Peyer's patch (tissue), 4 donors: ENCODE results near the gene SLC28A1. TPM values are rescaled to one million over a fixed set of nuclear protein-coding genes. Genes with fewer than 3 reads are reported as not detected.

ENCODE experiments used
- DNase-seq, 3 donors: peaks; one replicate each; pipeline ENCODE4 v3.0.0-alpha.2; 2017 to 2019
- H3K27ac ChIP-seq, 4 donors: fragments of 200-600 bp; sonication (generic); one replicate each; pipeline ENCODE4 v1.5.1; 2016 to 2019
- H3K27me3 ChIP-seq, 2 donors: fragments of 200-600 bp; sonication (generic); one replicate each; pipeline ENCODE4 v1.5.1; 2019
- H3K36me3 ChIP-seq, 3 donors: fragments of 200-600 bp; sonication (generic); one replicate each; pipeline ENCODE4 v1.5.1; 2016 to 2019
- H3K4me1 ChIP-seq, 4 donors: fragments of 200-600 bp; sonication (generic); one replicate each; pipeline ENCODE4 v1.5.1; 2016 to 2019
- H3K4me3 ChIP-seq, 4 donors: fragments of 200-600 bp; sonication (generic); 1 replicate in 3 of 4; 2 replicates in 1 of 4; pipeline ENCODE4 v1.5.1; 2016 to 2019; ENCODE audit warnings: mild to moderate bottlenecking in 1 of 4
- H3K9me3 ChIP-seq, 4 donors: fragments of 200-600 bp; sonication (generic); one replicate each; pipeline ENCODE4 v1.5.1; 2016 to 2019; ENCODE audit warnings: mild to moderate bottlenecking in 1 of 4
- POLR2A ChIP-seq, 2 donors: fragments of 450-650 bp; IDR thresholded peaks; one replicate each; pipeline ENCODE4 v1.5.1; 2017; ENCODE audit warnings: antibody characterized with exemption in 2 of 2, mild to moderate bottlenecking in 2 of 2, moderate library complexity in 2 of 2
- total RNA-seq, 4 donors: library from RNA; depleted of rRNA; stranded (reverse); fragments of >200 nt; gene quantifications; one replicate each; pipeline ENCODE4 v1.1.0, GENCODE V29; 2016
- TF ChIP-seq, protein P1 (sequence below), 6 experiments: fragments of 450-650 bp in 4 of 6; fragments of 200-600 bp in 2 of 6; sonication (generic) in 1 of 6; IDR thresholded peaks; one replicate each; pipeline ENCODE4 v1.5.1; 2017 to 2019; ENCODE audit warnings: antibody characterized with exemption in 6 of 6, mild to moderate bottlenecking in 3 of 6, moderate library complexity in 1 of 6

Gene SLC28A1
- total RNA-seq, 4 donors from 2014 or later: 4.1 to 111 (median 64.3) TPM

DNA sequence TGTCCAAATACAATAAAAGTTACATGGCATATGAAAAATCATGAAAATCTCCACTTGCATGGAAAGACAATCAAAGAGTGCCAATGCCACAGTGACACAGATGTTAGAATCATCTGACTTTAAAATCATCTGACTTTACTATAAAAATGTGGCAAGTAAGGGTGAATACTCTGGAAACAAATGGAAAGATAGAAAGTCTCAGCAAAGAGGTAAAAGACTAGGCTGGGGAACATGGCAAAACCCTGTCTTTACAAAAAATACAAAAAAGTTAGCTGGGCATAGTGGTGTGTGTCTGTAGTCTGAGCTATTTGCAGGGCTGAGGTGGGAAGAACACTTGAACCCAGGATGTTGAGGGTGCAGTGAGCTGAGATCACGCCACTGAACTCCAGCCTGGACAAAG, 38.2 kb upstream of the SLC28A1 start:
- Histone ChIP-seq H3K9me3 (peaks cover 0 to 6% (median 0%) of the 10 kb centered on the region in 4 donors), H3K4me1 (no peaks in the 10 kb centered on the region), H3K36me3 (no peaks in the 10 kb centered on the region), H3K27me3 (no peaks in the 10 kb centered on the region), H3K4me3 (no peak overlapping the region), H3K27ac (no peak overlapping the region)
- DNase-seq: no peak
- no peak for TF ChIP-seq POLR2A (IDR thresholded peaks at IDR 0.05)
- TF ChIP-seq, protein P1, sequence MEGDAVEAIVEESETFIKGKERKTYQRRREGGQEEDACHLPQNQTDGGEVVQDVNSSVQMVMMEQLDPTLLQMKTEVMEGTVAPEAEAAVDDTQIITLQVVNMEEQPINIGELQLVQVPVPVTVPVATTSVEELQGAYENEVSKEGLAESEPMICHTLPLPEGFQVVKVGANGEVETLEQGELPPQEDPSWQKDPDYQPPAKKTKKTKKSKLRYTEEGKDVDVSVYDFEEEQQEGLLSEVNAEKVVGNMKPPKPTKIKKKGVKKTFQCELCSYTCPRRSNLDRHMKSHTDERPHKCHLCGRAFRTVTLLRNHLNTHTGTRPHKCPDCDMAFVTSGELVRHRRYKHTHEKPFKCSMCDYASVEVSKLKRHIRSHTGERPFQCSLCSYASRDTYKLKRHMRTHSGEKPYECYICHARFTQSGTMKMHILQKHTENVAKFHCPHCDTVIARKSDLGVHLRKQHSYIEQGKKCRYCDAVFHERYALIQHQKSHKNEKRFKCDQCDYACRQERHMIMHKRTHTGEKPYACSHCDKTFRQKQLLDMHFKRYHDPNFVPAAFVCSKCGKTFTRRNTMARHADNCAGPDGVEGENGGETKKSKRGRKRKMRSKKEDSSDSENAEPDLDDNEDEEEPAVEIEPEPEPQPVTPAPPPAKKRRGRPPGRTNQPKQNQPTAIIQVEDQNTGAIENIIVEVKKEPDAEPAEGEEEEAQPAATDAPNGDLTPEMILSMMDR (IDR thresholded peaks at IDR 0.05): no peak

DNA sequence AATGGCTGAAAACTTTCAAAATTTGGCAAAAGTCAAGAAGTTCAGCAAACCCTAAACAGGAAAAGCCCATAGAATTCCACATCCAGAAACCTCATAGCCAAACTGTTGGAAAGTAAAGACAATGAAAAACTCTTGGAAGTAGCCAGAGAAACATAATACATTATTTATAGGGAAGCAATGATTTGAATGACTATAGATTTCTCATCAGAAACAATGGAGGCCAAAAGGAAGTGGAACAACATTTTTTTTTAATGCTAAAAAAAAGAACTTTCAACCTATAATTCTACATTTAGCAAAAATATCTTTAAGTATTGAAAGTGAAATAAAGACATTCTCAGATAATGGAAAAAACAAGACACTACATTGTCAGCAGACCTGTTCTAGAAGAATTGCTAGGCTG, 37.1 kb upstream of the SLC28A1 start:
- Histone ChIP-seq H3K36me3 (no peaks in the 10 kb centered on the region), H3K27me3 (no peaks in the 10 kb centered on the region), H3K9me3 (peaks cover 0 to 6% (median 0%) of the 10 kb centered on the region in 4 donors), H3K27ac (no peak overlapping the region), H3K4me1 (no peaks in the 10 kb centered on the region), H3K4me3 (no peak overlapping the region)
- DNase-seq: no peak
- TF ChIP-seq, protein P1 (IDR thresholded peaks at IDR 0.05): no peak
- no peak for TF ChIP-seq POLR2A (IDR thresholded peaks at IDR 0.05)

DNA sequence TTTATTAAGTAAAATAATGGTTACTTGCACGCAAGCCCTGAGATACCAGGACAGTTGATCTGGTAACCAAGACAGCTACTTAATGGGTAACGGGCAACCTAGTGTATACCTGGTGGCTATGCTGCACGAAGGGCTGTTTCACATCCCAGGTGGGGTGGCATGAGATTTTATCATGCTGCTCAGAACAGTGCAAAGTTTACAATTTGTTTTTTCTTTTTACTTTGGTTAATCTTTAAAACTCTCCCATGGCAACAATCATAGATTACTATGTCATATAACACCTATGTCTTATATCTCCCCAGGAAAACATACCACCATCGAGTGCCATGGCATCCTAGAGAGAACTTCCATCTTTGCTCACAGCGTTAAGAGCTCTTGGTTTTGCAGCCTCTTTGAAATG, 32.2 kb upstream of the SLC28A1 start:
- H3K36me3 ChIP-seq: no peaks in the 10 kb centered on the region
- peaks cover 0 to 6% (median 0%) of the 10 kb centered on the region in 4 donors for H3K9me3 ChIP-seq
- TF ChIP-seq, protein P1 (IDR thresholded peaks at IDR 0.05): no peak
- H3K4me3 ChIP-seq: no peak overlapping the region
- no peaks in the 10 kb centered on the region for H3K27me3 ChIP-seq
- no peaks in the 10 kb centered on the region for H3K4me1 ChIP-seq
- no peak for DNase-seq
- no peak overlapping the region for H3K27ac ChIP-seq

DNA sequence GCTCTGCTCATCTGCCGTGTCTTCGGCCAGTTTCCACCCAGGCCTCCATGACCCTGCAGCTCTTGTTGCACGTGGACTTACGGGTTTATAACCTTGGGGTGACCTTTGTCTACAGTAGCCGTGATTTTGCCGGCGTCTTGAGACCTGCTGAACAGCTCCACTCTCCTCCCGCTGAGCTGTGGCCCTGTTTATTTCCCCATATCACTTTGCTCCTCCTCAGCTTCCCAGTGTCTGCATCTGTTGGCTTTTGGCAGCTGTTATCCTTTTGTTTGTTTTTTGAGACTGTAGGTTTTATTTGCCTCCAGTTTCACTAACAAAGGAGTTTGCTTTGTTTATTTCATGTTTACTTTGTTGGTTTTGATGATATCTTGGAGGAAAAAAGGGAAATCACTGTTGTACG, 29.3 kb upstream of the SLC28A1 start:
- Histone ChIP-seq H3K9me3 (no peaks in the 10 kb centered on the region), H3K4me3 (no peak overlapping the region), H3K4me1 (no peaks in the 10 kb centered on the region), H3K27ac (no peak overlapping the region), H3K27me3 (no peaks in the 10 kb centered on the region), H3K36me3 (no peaks in the 10 kb centered on the region)
- DNase-seq: no peak
- TF ChIP-seq, protein P1 (IDR thresholded peaks at IDR 0.05): no peak
- no peak for TF ChIP-seq POLR2A (IDR thresholded peaks at IDR 0.05)

DNA sequence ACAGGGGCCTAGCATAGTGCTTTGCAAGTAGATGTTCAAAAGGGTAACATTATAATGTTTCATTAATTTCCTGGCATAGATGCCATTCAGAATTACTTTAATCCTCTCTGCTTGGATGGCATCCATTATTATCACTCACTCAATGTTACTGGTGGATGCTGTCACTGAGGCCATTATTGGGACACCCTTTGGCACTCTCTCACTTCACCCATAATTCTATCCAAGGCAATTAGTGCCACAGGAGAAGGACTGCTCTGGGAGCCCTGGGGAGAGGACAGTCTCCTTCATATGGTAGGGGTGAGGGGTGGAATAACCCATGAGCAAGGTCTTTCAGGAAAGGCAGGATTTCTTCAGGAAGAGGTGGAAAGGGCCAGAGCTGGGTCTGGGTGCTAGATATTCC, 28.7 kb upstream of the SLC28A1 start:
- no peaks in the 10 kb centered on the region for H3K27me3 ChIP-seq
- H3K36me3 ChIP-seq: no peaks in the 10 kb centered on the region
- TF ChIP-seq, protein P1 (IDR thresholded peaks at IDR 0.05): no peak
- no peak for TF ChIP-seq POLR2A (IDR thresholded peaks at IDR 0.05)
- H3K4me3 ChIP-seq: no peak overlapping the region
- H3K27ac ChIP-seq: no peak overlapping the region
- DNase-seq: no peak
- no peaks in the 10 kb centered on the region for H3K4me1 ChIP-seq
- no peaks in the 10 kb centered on the region for H3K9me3 ChIP-seq
